ENCODE measurements around the gene IL1RAPL1. TPM values are rescaled to one million over a fixed set of nuclear protein-coding genes. Genes with fewer than 3 reads are reported as not detected.
"Not testable (repeated sequence)": the region's sequence is repeated elsewhere in the genome, so short reads cannot be mapped to it uniquely, and the experiment has no call there.

Gene IL1RAPL1
- total RNA-seq, 3 donors from 2014 or later = not detected

- H3K4me1 Mint-ChIP-seq (ENCODE audit: low read depth) = no peaks in the 10 kb centered on the region
- peaks cover 5% of the 10 kb centered on the region for H3K9me3 Mint-ChIP-seq
- H3K36me3 Mint-ChIP-seq (ENCODE audit: insufficient read depth) = peaks cover 1% of the 10 kb centered on the region
- no peak for ATAC-seq
- no peak for DNase-seq
- no peak overlapping the region for H3K4me3 Mint-ChIP-seq
- H3K27me3 Mint-ChIP-seq (ENCODE audit: low read depth) = no peaks in the 10 kb centered on the region
Measured at GRCh38 chrX:29110041-29110440, 522.8 kb downstream of the IL1RAPL1 start.

DNA sequence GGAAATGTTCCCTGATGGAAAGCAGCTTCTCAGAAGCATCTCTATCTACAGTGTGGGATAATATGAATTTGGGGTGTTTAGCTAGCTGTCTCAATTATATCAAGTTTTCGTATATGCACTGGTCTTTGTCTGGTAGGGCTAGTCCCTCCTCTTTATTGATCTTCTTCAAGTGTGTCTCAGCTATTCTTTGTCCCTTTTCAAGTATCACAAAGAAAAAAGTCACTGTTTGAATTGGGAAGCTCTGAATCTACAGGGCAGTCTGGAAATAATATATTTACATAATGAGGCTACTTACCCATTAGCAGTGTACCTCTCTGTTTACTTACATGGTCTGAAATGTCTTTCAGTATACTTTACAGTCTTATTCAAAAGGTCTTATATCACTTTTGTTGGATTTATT, 526.0 kb downstream of the IL1RAPL1 start:
- peaks cover 9% of the 10 kb centered on the region for H3K9me3 Mint-ChIP-seq
- H3K36me3 Mint-ChIP-seq (ENCODE audit: insufficient read depth) = peaks cover 1% of the 10 kb centered on the region
- no peak overlapping the region for H3K4me3 Mint-ChIP-seq
- DNase-seq (no peak), ATAC-seq (no peak)
- H3K4me1 Mint-ChIP-seq (ENCODE audit: low read depth) = no peaks in the 10 kb centered on the region
- H3K27me3 Mint-ChIP-seq (ENCODE audit: low read depth) = no peaks in the 10 kb centered on the region

DNA sequence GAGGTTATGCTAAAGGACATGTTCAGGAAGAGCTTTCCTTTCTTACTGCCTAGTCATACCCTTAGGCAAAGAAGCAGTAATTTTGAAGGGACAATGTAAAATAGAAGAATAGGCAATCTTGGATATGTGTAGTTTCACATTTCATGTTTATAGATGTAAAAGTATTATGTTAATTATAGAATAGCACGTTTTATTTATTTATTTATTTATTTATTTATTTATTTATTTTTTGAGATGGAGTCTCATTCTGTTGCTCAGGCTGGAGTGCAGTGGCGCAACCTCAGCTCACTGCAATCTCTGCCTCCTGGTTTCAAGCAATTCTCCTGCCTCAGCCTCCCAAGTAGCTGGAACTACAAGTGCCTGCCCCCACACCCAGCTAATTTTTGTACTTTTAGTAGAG, 535.6 kb downstream of the IL1RAPL1 start:
- not testable (repeated sequence) for H3K27me3 Mint-ChIP-seq (ENCODE audit: low read depth); H3K4me3 Mint-ChIP-seq; H3K36me3 Mint-ChIP-seq (ENCODE audit: insufficient read depth); DNase-seq; ATAC-seq; H3K9me3 Mint-ChIP-seq; H3K4me1 Mint-ChIP-seq (ENCODE audit: low read depth)

- no peaks in the 10 kb centered on the region for H3K4me1 Mint-ChIP-seq (ENCODE audit: low read depth)
- no peaks in the 10 kb centered on the region for H3K36me3 Mint-ChIP-seq (ENCODE audit: insufficient read depth)
- no peaks in the 10 kb centered on the region for H3K27me3 Mint-ChIP-seq (ENCODE audit: low read depth)
- H3K4me3 Mint-ChIP-seq = no peak overlapping the region
- no peaks in the 10 kb centered on the region for H3K9me3 Mint-ChIP-seq
- ATAC-seq (no peak), DNase-seq (no peak)
Measured at GRCh38 chrX:29130905-29131304, 543.7 kb downstream of the IL1RAPL1 start.

DNA sequence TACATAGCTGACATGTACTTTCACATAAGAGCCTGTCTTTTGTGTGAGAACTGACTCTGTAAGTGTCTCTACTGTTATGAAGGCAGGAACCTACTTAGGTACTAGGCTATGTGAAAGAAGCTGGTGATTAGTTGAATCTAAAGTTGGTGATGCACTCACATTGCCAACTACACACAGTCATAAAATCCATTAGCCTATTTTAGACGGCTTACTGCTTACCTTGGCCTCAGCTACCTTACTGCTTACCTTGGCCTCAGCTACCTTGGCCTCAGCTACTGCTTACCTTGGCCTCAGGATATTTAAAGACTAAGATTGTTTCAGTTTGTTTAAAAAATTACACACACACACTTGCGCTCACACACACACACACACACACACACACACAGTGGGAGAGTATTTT, 549.7 kb downstream of the IL1RAPL1 start:
- no peak for ATAC-seq
- Mint-ChIP-seq H3K9me3 (no peaks in the 10 kb centered on the region), H3K4me3 (no peak overlapping the region), H3K36me3 (ENCODE audit: insufficient read depth) (no peaks in the 10 kb centered on the region), H3K27me3 (ENCODE audit: low read depth) (no peaks in the 10 kb centered on the region), H3K4me1 (ENCODE audit: low read depth) (no peaks in the 10 kb centered on the region)
- DNase-seq = no peak

- H3K4me1 Mint-ChIP-seq (ENCODE audit: low read depth) = no peaks in the 10 kb centered on the region
- ATAC-seq = no peak
Measured at GRCh38 chrX:29138003-29138402, 550.8 kb downstream of the IL1RAPL1 start.

DNA sequence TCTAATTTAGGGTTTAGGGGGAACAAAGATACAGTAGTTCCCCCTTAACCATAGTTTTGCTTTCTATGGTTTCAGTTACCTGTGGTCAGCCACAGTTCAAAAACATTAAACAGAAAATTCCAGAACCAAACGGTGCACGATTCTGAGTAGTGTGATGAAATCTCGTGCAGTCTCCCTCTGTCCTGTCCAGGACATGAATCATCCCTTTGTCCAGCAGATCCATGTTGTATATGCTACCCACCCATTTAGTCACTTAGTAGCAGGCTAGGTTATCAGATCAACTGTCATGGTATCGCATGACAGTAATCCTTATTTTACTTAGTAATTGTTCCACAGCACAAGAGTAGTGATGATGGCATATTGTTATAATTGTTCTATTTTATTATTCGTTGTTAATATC, 556.1 kb downstream of the IL1RAPL1 start:
- DNase-seq (no peak), ATAC-seq (no peak)
- H3K9me3 Mint-ChIP-seq = peaks cover 5% of the 10 kb centered on the region
- H3K4me3 Mint-ChIP-seq = no peak overlapping the region
- no peaks in the 10 kb centered on the region for H3K27me3 Mint-ChIP-seq (ENCODE audit: low read depth)
- H3K36me3 Mint-ChIP-seq (ENCODE audit: insufficient read depth) = no peaks in the 10 kb centered on the region
- no peaks in the 10 kb centered on the region for H3K4me1 Mint-ChIP-seq (ENCODE audit: low read depth)

More at GRCh38 chrX:29138003-29138402, 550.8 kb downstream of the IL1RAPL1 start:
- no peak overlapping the region for H3K4me3 Mint-ChIP-seq
- H3K27me3 Mint-ChIP-seq (ENCODE audit: low read depth) = no peaks in the 10 kb centered on the region
- H3K36me3 Mint-ChIP-seq (ENCODE audit: insufficient read depth) = no peaks in the 10 kb centered on the region
- no peaks in the 10 kb centered on the region for H3K9me3 Mint-ChIP-seq
- DNase-seq = no peak

DNA sequence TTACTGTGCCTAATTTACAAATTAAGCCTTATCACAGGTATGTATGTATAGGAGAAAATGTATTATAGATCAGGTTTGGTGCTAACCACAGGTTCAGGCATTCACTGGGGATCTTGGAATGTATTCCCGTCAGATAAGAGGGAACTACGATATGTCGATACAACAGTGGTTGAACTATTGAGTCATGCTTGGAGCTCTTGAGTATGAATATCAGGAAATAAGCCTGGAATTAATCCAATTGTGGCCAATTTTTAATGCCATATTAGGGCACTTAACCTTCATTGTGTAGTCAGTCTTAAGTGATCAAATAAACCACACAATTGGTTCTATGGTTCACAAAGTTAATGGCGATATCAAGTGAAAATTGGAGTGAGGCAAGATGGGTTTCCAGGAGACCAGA, 556.5 kb downstream of the IL1RAPL1 start:
- Mint-ChIP-seq H3K4me1 (ENCODE audit: low read depth) (no peaks in the 10 kb centered on the region), H3K27me3 (ENCODE audit: low read depth) (no peaks in the 10 kb centered on the region), H3K36me3 (ENCODE audit: insufficient read depth) (no peaks in the 10 kb centered on the region), H3K9me3 (peaks cover 5% of the 10 kb centered on the region), H3K4me3 (no peak overlapping the region)
- DNase-seq = no peak
- ATAC-seq = no peak

DNA sequence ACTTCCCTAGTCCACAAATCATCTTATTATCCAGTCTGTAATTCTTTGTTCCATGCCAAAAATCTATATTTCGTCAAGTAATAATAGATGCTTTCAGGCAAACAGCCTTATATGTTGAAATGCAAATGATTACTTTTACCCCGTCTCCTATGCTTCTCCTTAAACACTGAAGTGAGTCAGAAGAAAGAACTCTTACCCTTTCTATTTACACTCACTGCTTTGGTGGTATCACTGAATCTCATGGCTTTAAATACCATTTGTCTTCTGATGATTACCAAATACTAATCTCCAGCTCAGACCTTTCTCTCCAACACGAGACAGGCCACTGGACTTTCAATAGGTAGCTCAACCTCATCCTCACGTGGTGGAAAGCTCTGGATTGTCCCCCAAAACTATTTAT, 558.1 kb downstream of the IL1RAPL1 start:
- H3K4me1 Mint-ChIP-seq (ENCODE audit: low read depth) = no peaks in the 10 kb centered on the region
- H3K9me3 Mint-ChIP-seq = peaks cover 5% of the 10 kb centered on the region
- ATAC-seq = no peak
- no peaks in the 10 kb centered on the region for H3K36me3 Mint-ChIP-seq (ENCODE audit: insufficient read depth)
- H3K4me3 Mint-ChIP-seq = no peak overlapping the region
- H3K27me3 Mint-ChIP-seq (ENCODE audit: low read depth) = no peaks in the 10 kb centered on the region
- DNase-seq = no peak

DNA sequence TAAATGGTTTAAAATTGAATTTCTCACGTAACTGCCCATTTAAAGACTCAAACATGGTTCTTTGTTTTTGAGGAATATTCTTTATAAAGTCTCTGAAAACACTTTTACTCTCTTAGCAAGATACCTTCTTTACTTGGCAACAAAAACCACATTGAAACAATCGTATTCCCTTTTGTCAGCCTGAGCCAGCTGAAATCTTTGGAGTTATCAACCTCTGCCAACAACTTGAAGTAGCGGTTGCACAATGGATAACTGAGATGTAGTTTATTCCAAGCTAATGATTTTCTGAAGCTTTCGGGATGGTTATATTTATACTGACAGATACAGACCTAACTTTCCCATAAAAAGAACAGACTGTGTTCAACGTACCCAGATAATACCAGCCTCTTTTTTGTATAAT, 561.3 kb downstream of the IL1RAPL1 start:
- Mint-ChIP-seq H3K4me3 (no peak overlapping the region), H3K36me3 (ENCODE audit: insufficient read depth) (no peaks in the 10 kb centered on the region), H3K9me3 (peaks cover 5% of the 10 kb centered on the region), H3K4me1 (ENCODE audit: low read depth) (no peaks in the 10 kb centered on the region), H3K27me3 (ENCODE audit: low read depth) (no peaks in the 10 kb centered on the region)
- DNase-seq (no peak), ATAC-seq (no peak)

DNA sequence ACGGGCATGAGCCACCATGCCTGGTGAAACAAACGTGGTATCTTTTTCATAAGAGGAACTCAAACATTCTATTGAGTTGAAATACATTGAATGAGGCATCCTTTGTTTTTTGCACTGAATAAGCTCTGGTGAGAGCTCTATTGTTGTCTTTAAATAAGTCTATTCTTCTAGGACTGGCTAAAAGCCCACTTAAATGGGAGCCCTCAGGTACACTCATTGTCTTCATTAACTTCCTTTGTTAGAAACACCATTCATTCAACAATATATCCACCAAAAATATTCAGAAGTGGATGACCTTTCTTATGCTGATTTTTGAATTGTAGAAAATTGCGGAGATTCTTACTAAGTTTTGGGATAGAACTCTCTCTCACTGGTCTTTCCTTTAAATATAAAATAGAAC, 568.0 kb downstream of the IL1RAPL1 start:
- peaks cover 7% of the 10 kb centered on the region for H3K9me3 Mint-ChIP-seq
- no peak for DNase-seq
- H3K4me1 Mint-ChIP-seq (ENCODE audit: low read depth) = no peaks in the 10 kb centered on the region
- no peak overlapping the region for H3K4me3 Mint-ChIP-seq
- no peaks in the 10 kb centered on the region for H3K36me3 Mint-ChIP-seq (ENCODE audit: insufficient read depth)
- no peak for ATAC-seq
- no peaks in the 10 kb centered on the region for H3K27me3 Mint-ChIP-seq (ENCODE audit: low read depth)

GRCh38 chrX:29172880-29173279, 585.6 kb downstream of the IL1RAPL1 start:
- ATAC-seq (no peak), DNase-seq (no peak)
- no peaks in the 10 kb centered on the region for H3K9me3 Mint-ChIP-seq
- no peaks in the 10 kb centered on the region for H3K4me1 Mint-ChIP-seq (ENCODE audit: low read depth)
- no peak overlapping the region for H3K4me3 Mint-ChIP-seq
- no peaks in the 10 kb centered on the region for H3K27me3 Mint-ChIP-seq (ENCODE audit: low read depth)
- no peaks in the 10 kb centered on the region for H3K36me3 Mint-ChIP-seq (ENCODE audit: insufficient read depth)

DNA sequence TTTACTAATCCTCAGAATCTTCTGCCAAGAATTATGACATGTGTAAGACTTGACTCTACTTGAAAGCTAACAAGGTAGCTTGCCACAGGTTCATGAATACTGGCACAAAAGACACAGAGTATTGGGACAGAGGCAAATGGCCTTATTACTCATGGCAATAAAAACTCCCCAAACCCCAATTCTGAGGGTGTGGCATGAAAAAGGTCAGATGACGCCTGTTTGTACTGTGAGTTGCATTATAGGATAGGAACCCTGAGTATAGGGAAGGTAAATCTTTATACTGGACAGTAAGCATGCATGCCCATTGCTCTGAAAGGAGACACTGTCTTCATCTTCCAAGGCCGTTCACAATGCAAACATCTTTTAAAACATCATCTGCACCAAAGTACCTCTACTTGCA, 600.0 kb downstream of the IL1RAPL1 start:
- H3K27me3 Mint-ChIP-seq (ENCODE audit: low read depth) = no peaks in the 10 kb centered on the region
- ATAC-seq (no peak), DNase-seq (no peak)

DNA sequence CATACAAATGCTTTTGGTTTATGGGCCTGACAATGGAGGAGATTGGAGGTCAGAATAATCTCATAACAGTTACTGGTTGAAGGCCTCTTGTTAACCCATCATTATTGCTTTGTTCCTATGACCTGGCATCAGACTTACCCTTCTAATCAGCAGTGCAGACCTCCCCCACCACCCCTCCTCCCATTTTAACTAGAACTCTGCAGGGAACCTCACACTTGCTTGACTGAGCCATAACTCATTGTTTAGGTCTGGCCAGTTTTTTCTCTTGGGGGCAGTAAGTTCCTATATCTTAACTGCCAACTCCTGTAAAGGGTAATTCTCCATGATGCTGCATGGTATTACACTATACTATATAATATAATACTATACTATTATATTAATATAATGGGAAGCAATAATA, 609.3 kb downstream of the IL1RAPL1 start:
- ATAC-seq = no peak

More for the DNA sequence above, 600.0 kb downstream of the IL1RAPL1 start:
- H3K4me3 Mint-ChIP-seq = no peak overlapping the region
- H3K36me3 Mint-ChIP-seq (ENCODE audit: insufficient read depth) = no peaks in the 10 kb centered on the region
- no peaks in the 10 kb centered on the region for H3K9me3 Mint-ChIP-seq
- H3K4me1 Mint-ChIP-seq (ENCODE audit: low read depth) = no peaks in the 10 kb centered on the region

DNA sequence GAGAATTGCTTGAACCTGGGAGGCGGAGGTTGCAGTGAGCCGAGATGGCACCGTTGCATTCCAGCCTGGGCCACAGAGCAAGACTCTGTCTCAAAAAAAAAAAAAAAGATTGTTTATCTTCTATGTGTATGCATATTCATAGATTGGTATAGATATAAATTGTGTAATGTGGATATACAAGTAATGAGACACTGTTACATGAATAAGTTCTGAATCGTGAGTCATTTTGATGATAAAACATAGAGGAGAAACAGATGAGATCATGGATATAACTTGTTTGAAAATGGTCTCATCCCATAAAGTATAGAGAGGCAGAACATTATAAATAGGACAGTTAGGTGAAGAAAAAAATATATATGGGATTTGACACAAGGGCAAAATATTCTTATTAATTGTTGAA, 628.0 kb downstream of the IL1RAPL1 start:
- Mint-ChIP-seq H3K9me3 (no peaks in the 10 kb centered on the region), H3K4me3 (no peak overlapping the region), H3K4me1 (ENCODE audit: low read depth) (no peaks in the 10 kb centered on the region), H3K36me3 (ENCODE audit: insufficient read depth) (no peaks in the 10 kb centered on the region), H3K27me3 (ENCODE audit: low read depth) (no peaks in the 10 kb centered on the region)
- no peak for ATAC-seq
- DNase-seq = no peak

More for the DNA sequence above, 609.3 kb downstream of the IL1RAPL1 start:
- Mint-ChIP-seq H3K4me1 (ENCODE audit: low read depth) (no peaks in the 10 kb centered on the region), H3K9me3 (peaks cover 6% of the 10 kb centered on the region), H3K27me3 (ENCODE audit: low read depth) (no peaks in the 10 kb centered on the region), H3K4me3 (no peak overlapping the region), H3K36me3 (ENCODE audit: insufficient read depth) (no peaks in the 10 kb centered on the region)
- DNase-seq = no peak

GRCh38 chrX:29225670-29226069, 638.4 kb downstream of the IL1RAPL1 start:
- H3K27me3 Mint-ChIP-seq (ENCODE audit: low read depth) = no peaks in the 10 kb centered on the region
- no peak overlapping the region for H3K4me3 Mint-ChIP-seq
- no peaks in the 10 kb centered on the region for H3K36me3 Mint-ChIP-seq (ENCODE audit: insufficient read depth)
- no peaks in the 10 kb centered on the region for H3K9me3 Mint-ChIP-seq
- H3K4me1 Mint-ChIP-seq (ENCODE audit: low read depth) = no peaks in the 10 kb centered on the region
- ATAC-seq = no peak
- DNase-seq = no peak

All from activated T-cell treated with anti-CD3 and anti-CD28 coated beads, Interleukin-2, amount 50 U/mL, for 4 hours (primary cell).